BLaER1 (cell line): ENCODE measurements around the gene KIF16B.

Experiments
- H3K27ac ChIP-seq: shearing (Covaris generic); formaldehyde crosslinking; 2 replicates; pipeline ENCODE4 v1.8.1; 2022
- H3K27me3 ChIP-seq: shearing (Covaris generic); formaldehyde crosslinking; 2 replicates; pipeline ENCODE4 v1.8.1; 2022
- H3K36me3 ChIP-seq: shearing (Covaris generic); formaldehyde crosslinking; 2 replicates; pipeline ENCODE4 v1.8.1; 2022
- H3K4me1 ChIP-seq: shearing (Covaris generic); formaldehyde crosslinking; 2 replicates; pipeline ENCODE4 v1.8.1; 2022
- H3K4me2 ChIP-seq: shearing (Covaris generic); formaldehyde crosslinking; 2 replicates; pipeline ENCODE4 v1.8.1; 2022
- H3K4me3 ChIP-seq: shearing (Covaris generic); formaldehyde crosslinking; 2 replicates; pipeline ENCODE4 v1.8.1; 2022
- H3K9ac ChIP-seq: shearing (Covaris generic); formaldehyde crosslinking; 2 replicates; pipeline ENCODE4 v1.8.1; 2022
- H3K9me3 ChIP-seq: shearing (Covaris generic); formaldehyde crosslinking; 2 replicates; pipeline ENCODE4 v1.8.1; 2022
- H4K20me1 ChIP-seq: shearing (Covaris generic); formaldehyde crosslinking; 2 replicates; pipeline ENCODE4 v1.8.1; 2022
- Cebpa-rat ChIP-seq: shearing (Covaris generic); IDR thresholded peaks from 2 replicates; pipeline ENCODE4 v1.8.1; 2022

The KIF16B gene

GRCh38 chr20:16385462-16385861 lies 187.8 kb downstream of the KIF16B start:
- Histone ChIP-seq H3K27me3 (no peaks in the 10 kb centered on the region), H3K27ac (no peak overlapping the region), H3K4me1 (no peaks in the 10 kb centered on the region), H3K4me3 (no peak overlapping the region), H3K9me3 (no peaks in the 10 kb centered on the region), H3K4me2 (no peak overlapping the region), H3K36me3 (peaks cover 73% of the 10 kb centered on the region), H4K20me1 (no peaks in the 10 kb centered on the region), H3K9ac (no peak overlapping the region)
- no peak for TF ChIP-seq Cebpa-rat

GRCh38 chr20:16381444-16381843 lies 191.8 kb downstream of the KIF16B start:
- Histone ChIP-seq H3K36me3 (peaks cover 82% of the 10 kb centered on the region), H3K27me3 (0 out of 2 replicates have a peak, but pooled peaks cover 2% of the 10 kb centered on the region), H3K9me3 (no peaks in the 10 kb centered on the region), H3K27ac (no peak overlapping the region), H3K4me1 (no peaks in the 10 kb centered on the region), H3K9ac (no peak overlapping the region), H3K4me3 (no peak overlapping the region), H3K4me2 (no peak overlapping the region), H4K20me1 (no peaks in the 10 kb centered on the region)
- no peak for TF ChIP-seq Cebpa-rat

GRCh38 chr20:16378712-16379370 lies 194.4 kb downstream of the KIF16B start:
- TF ChIP-seq Cebpa-rat, result no peak
- H3K27me3 ChIP-seq, result 0 out of 2 replicates have a peak, but pooled peaks cover 2% of the 10 kb centered on the region
- H3K4me2 ChIP-seq, result no peak overlapping the region
- H3K27ac ChIP-seq, result no peak overlapping the region
- H3K4me3 ChIP-seq, result no peak overlapping the region
- H3K36me3 ChIP-seq, result peaks cover 82% of the 10 kb centered on the region
- H3K4me1 ChIP-seq, result no peaks in the 10 kb centered on the region
- no peaks in the 10 kb centered on the region for H3K9me3 ChIP-seq
- no peaks in the 10 kb centered on the region for H4K20me1 ChIP-seq
- no peak overlapping the region for H3K9ac ChIP-seq

GRCh38 chr20:16378122-16378521 lies 195.1 kb downstream of the KIF16B start:
- no peak overlapping the region for H3K27ac ChIP-seq
- H3K4me3 ChIP-seq, result no peak overlapping the region
- H3K27me3 ChIP-seq, result 0 out of 2 replicates have a peak, but pooled peaks cover 2% of the 10 kb centered on the region
- H3K36me3 ChIP-seq, result peaks cover 86% of the 10 kb centered on the region
- H3K9me3 ChIP-seq, result no peaks in the 10 kb centered on the region
- no peak for TF ChIP-seq Cebpa-rat
- no peak overlapping the region for H3K4me2 ChIP-seq
- H4K20me1 ChIP-seq, result no peaks in the 10 kb centered on the region
- no peaks in the 10 kb centered on the region for H3K4me1 ChIP-seq
- H3K9ac ChIP-seq, result no peak overlapping the region

GRCh38 chr20:16369441-16369840 lies 203.8 kb downstream of the KIF16B start:
- peaks cover 91% of the 10 kb centered on the region for H3K36me3 ChIP-seq
- H3K4me1 ChIP-seq, result no peaks in the 10 kb centered on the region
- H3K27me3 ChIP-seq, result no peaks in the 10 kb centered on the region
- H3K4me3 ChIP-seq, result no peak overlapping the region
- no peak overlapping the region for H3K4me2 ChIP-seq
- H3K27ac ChIP-seq, result no peak overlapping the region
- no peak for TF ChIP-seq Cebpa-rat
- no peak overlapping the region for H3K9ac ChIP-seq
- H3K9me3 ChIP-seq, result no peaks in the 10 kb centered on the region
- H4K20me1 ChIP-seq, result no peaks in the 10 kb centered on the region

- no peak for TF ChIP-seq Cebpa-rat
- H3K9ac ChIP-seq, result no peak overlapping the region
- H3K4me2 ChIP-seq, result no peak overlapping the region
- no peaks in the 10 kb centered on the region for H3K4me1 ChIP-seq
- H4K20me1 ChIP-seq, result no peaks in the 10 kb centered on the region
- H3K36me3 ChIP-seq, result peaks cover 88% of the 10 kb centered on the region
- H3K4me3 ChIP-seq, result no peak overlapping the region
- no peaks in the 10 kb centered on the region for H3K9me3 ChIP-seq
- H3K27ac ChIP-seq, result no peak overlapping the region
- H3K27me3 ChIP-seq, result no peaks in the 10 kb centered on the region
Measured at GRCh38 chr20:16368645-16369292, 204.5 kb downstream of the KIF16B start.

GRCh38 chr20:16367948-16368560 lies 205.2 kb downstream of the KIF16B start:
- Histone ChIP-seq H3K4me3 (no peak overlapping the region), H3K4me2 (no peak overlapping the region), H3K27ac (no peak overlapping the region), H4K20me1 (no peaks in the 10 kb centered on the region), H3K36me3 (peaks cover 88% of the 10 kb centered on the region), H3K27me3 (no peaks in the 10 kb centered on the region), H3K4me1 (no peaks in the 10 kb centered on the region), H3K9ac (no peak overlapping the region), H3K9me3 (no peaks in the 10 kb centered on the region)
- no peak for TF ChIP-seq Cebpa-rat

- H3K27ac ChIP-seq, result no peak overlapping the region
- no peak for TF ChIP-seq Cebpa-rat
- no peaks in the 10 kb centered on the region for H3K9me3 ChIP-seq
- H3K36me3 ChIP-seq, result peaks cover 79% of the 10 kb centered on the region
- H3K4me2 ChIP-seq, result no peak overlapping the region
- H3K4me1 ChIP-seq, result no peaks in the 10 kb centered on the region
- H3K9ac ChIP-seq, result no peak overlapping the region
- H3K4me3 ChIP-seq, result no peak overlapping the region
- H3K27me3 ChIP-seq, result no peaks in the 10 kb centered on the region
- no peaks in the 10 kb centered on the region for H4K20me1 ChIP-seq
Measured at GRCh38 chr20:16366529-16366928, 206.7 kb downstream of the KIF16B start.

GRCh38 chr20:16364320-16364687 lies 208.9 kb downstream of the KIF16B start:
- Histone ChIP-seq H3K9ac (no peak overlapping the region), H3K36me3 (peaks cover 68% of the 10 kb centered on the region), H3K4me2 (no peak overlapping the region), H3K4me3 (no peak overlapping the region), H3K9me3 (0 out of 2 replicates have a peak, but pooled peaks cover 5% of the 10 kb centered on the region), H3K4me1 (peaks cover 22% of the 10 kb centered on the region), H4K20me1 (no peaks in the 10 kb centered on the region), H3K27me3 (no peaks in the 10 kb centered on the region), H3K27ac (no peak overlapping the region)
- no peak for TF ChIP-seq Cebpa-rat

GRCh38 chr20:16363506-16364319 lies 209.5 kb downstream of the KIF16B start:
- H3K4me1 ChIP-seq, result peaks cover 26% of the 10 kb centered on the region
- H4K20me1 ChIP-seq, result no peaks in the 10 kb centered on the region
- no peak overlapping the region for H3K9ac ChIP-seq
- peaks cover 68% of the 10 kb centered on the region for H3K36me3 ChIP-seq
- H3K27ac ChIP-seq, result no peak overlapping the region
- no peak overlapping the region for H3K4me3 ChIP-seq
- H3K9me3 ChIP-seq, result peaks cover 10% of the 10 kb centered on the region; the same call in 1 of the 2 replicates
- no peak overlapping the region for H3K4me2 ChIP-seq
- no peak for TF ChIP-seq Cebpa-rat
- H3K27me3 ChIP-seq, result no peaks in the 10 kb centered on the region
